ENCODE measurements around the gene CD82. TPM values are rescaled to one million over a fixed set of nuclear protein-coding genes. Genes with fewer than 3 reads are reported as not detected.

The CD82 gene
- total and polyA plus RNA-seq, 9 donors, result 6.9 to 74.9 (median 29.5) TPM

DNA sequence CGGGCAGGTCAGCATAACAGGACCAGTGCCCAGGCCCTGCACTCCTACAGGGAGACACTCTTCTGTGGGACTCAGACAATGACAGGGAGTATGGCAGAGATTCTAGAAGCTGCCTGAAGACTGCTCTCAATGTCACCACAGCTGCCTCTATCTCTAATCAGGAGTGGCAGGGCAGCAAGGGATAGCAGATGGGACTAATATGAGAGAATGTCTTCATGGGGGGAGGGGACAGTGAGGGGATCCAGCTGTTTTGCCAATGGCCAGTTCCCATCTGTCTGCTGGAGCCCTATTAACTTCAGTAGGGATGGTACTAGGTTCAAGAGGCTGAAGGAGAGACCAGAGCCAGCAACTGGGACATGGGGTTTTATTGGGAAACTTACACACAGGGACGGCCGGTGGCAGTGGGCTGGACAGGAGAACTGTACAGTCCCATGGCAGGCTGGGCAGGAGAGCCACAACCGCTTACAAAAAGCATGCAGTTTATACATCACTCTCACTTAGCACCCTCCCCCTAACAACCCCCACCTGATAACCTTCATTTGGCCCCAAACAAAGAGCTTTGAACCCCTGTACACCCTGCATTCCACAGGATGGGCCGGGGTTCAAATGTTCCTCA lies 2.5 kb upstream of the CD82 start:
- peaks cover 14% of the 10 kb centered on the region for H3K4me1 ChIP-seq (ENCODE audit: insufficient read depth)

DNA sequence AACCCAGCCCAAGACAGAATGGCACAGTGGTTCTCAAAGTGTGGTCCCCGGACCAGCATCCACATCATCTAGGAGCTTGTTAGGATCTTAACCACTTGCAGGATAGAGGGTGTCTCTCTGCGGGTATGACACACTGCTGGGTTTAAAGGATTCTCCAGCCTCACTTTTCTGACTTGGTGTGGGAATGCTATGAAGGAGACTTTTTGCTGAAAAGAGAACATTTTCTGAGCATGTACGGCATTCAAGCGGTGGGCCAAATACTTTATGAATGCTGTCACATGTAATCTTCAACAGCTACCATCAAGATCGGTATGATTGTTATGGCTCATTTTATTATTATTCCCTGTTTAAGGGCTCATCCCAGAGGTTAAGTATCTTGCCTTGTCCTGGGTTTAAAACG lies 1.8 kb upstream of the CD82 start:
- TF ChIP-seq POLR2A (IDR thresholded peaks at IDR 0.05) (no peak), EP300 (IDR thresholded peaks at IDR 0.05) (no peak)
- TF ChIP-seq, protein P1, sequence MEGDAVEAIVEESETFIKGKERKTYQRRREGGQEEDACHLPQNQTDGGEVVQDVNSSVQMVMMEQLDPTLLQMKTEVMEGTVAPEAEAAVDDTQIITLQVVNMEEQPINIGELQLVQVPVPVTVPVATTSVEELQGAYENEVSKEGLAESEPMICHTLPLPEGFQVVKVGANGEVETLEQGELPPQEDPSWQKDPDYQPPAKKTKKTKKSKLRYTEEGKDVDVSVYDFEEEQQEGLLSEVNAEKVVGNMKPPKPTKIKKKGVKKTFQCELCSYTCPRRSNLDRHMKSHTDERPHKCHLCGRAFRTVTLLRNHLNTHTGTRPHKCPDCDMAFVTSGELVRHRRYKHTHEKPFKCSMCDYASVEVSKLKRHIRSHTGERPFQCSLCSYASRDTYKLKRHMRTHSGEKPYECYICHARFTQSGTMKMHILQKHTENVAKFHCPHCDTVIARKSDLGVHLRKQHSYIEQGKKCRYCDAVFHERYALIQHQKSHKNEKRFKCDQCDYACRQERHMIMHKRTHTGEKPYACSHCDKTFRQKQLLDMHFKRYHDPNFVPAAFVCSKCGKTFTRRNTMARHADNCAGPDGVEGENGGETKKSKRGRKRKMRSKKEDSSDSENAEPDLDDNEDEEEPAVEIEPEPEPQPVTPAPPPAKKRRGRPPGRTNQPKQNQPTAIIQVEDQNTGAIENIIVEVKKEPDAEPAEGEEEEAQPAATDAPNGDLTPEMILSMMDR (IDR thresholded peaks at IDR 0.05), result no peak
- H3K27me3 ChIP-seq, result no peaks in the 10 kb centered on the region
- H3K4me1 ChIP-seq (ENCODE audit: insufficient read depth), result peaks cover 21% of the 10 kb centered on the region
- no peaks in the 10 kb centered on the region for H3K9me3 ChIP-seq
- intact Hi-C loops (cut with DNase I), result no loop called here
- no peaks in the 10 kb centered on the region for H3K36me3 ChIP-seq
- H3K27ac ChIP-seq, result peak overlapping the region; percentile 84 to 92
- no peak for DNase-seq
- no peak overlapping the region for H3K4me3 ChIP-seq
- WGBS, 3 donors, result 61 to 70% (median 62%) methylated on average over 6 of the region's 6 CpGs

More for the DNA sequence above, 2.5 kb upstream of the CD82 start:
- Histone ChIP-seq H3K9me3 (no peaks in the 10 kb centered on the region), H3K27ac (no peak overlapping the region), H3K36me3 (no peaks in the 10 kb centered on the region), H3K4me3 (no peak overlapping the region), H3K27me3 (no peaks in the 10 kb centered on the region)
- no peak for DNase-seq
- TF ChIP-seq POLR2A (IDR thresholded peaks at IDR 0.05) (no peak), EP300 (IDR thresholded peaks at IDR 0.05) (no peak)
- TF ChIP-seq, protein P1 (IDR thresholded peaks at IDR 0.05), result no peak
- WGBS, 3 donors, result 85 to 90% (median 87%) methylated on average over 5 of the region's 5 CpGs
- intact Hi-C loops (cut with DNase I), result no loop called here

DNA sequence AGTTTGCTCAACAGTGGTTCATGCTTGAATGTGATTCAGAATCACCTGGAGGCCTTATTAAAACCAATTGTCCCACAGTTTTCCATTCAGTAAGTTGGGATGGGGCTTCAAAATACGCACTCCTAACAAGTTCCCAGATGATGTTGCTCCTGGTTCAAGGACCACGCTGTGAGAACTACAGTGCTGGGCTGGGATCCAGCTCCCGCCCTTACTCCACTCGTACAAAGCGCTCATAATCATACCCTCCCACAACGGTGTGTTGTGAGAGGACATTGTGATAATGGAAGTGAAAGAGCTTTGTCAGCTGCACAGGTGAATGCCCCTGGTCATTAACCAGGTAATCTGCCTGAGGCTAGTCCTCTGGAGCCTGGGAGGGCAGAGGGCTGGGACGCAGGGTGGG lies 1.3 kb upstream of the CD82 start:
- Histone ChIP-seq H3K27me3 (no peaks in the 10 kb centered on the region), H3K9me3 (no peaks in the 10 kb centered on the region), H3K36me3 (no peaks in the 10 kb centered on the region), H3K4me3 (peak overlapping the region; percentile 69), H3K4me1 (ENCODE audit: insufficient read depth) (peaks cover 25% of the 10 kb centered on the region), H3K27ac (peak overlapping the region; percentile 84 to 92)
- intact Hi-C loops (cut with DNase I), result no loop called here
- DNase-seq, result peak; percentile 64 to 84 (median 79)
- TF ChIP-seq POLR2A (IDR thresholded peaks at IDR 0.05), result peak; percentile 13
- TF ChIP-seq, protein P1 (IDR thresholded peaks at IDR 0.05), result no peak
- TF ChIP-seq EP300 (IDR thresholded peaks at IDR 0.05), result no peak
- 16 to 32% (median 19%) methylated on average over 7 of the region's 7 CpGs for whole genome bisulfite sequencing, 3 donors

DNA sequence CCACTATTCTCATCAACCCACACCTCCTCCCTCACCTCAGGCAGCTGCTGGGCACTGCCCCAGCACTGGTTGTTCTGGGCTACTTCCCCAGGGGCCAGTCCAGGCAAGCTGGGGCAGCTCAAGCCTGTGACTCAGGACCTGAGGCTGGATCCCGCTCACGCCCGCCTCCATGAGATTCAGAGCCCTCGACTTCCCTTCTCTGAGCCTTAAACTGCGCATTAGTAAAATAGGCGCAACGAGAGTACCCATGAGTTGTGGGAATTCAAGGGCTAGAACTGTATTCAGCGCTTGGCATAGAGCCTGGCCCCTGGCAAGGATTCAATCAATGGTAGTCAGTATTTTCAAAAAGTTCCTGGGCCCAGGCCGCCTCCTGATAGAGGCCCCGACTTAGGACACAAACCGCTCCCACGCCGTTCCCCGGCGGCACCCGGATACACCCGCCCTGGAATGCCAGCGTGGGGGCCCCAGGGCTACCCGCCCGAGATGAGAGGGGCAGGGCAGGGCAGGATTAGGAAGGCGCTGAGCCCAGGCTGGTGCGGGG lies 723 bp upstream of the CD82 start:
- H3K9me3 ChIP-seq, result no peaks in the 10 kb centered on the region
- no peaks in the 10 kb centered on the region for H3K36me3 ChIP-seq
- DNase-seq, result peak in 4 of 5 donors; percentile 78 to 89 (median 86)
- intact Hi-C loops (cut with DNase I), result loop anchor here in 1 of 4 donors (5.0 kb wide), 1 partner anchor 43 kb away; no protein-coding TSS in a partner anchor
- H3K27ac ChIP-seq, result peak overlapping the region; percentile 84 to 92
- H3K27me3 ChIP-seq, result no peaks in the 10 kb centered on the region
- peak overlapping the region; percentile 69 for H3K4me3 ChIP-seq
- H3K4me1 ChIP-seq (ENCODE audit: insufficient read depth), result peaks cover 25% of the 10 kb centered on the region
- 2 to 4% (median 3%) methylated on average over 22 of the region's 22 CpGs for WGBS, 3 donors
- TF ChIP-seq, protein P1 (IDR thresholded peaks at IDR 0.05), result no peak
- peak; percentile 91 for TF ChIP-seq POLR2A (IDR thresholded peaks at IDR 0.05)
- peak; percentile 13 for TF ChIP-seq EP300 (IDR thresholded peaks at IDR 0.05)
